ENCODE measurements around the gene EGLN3. TPM values are rescaled to one million over a fixed set of nuclear protein-coding genes. Genes with fewer than 3 reads are reported as not detected.

EGLN3 gene
- total RNA-seq, 1 donor from 2014 or later, result 14.2 TPM

DNA sequence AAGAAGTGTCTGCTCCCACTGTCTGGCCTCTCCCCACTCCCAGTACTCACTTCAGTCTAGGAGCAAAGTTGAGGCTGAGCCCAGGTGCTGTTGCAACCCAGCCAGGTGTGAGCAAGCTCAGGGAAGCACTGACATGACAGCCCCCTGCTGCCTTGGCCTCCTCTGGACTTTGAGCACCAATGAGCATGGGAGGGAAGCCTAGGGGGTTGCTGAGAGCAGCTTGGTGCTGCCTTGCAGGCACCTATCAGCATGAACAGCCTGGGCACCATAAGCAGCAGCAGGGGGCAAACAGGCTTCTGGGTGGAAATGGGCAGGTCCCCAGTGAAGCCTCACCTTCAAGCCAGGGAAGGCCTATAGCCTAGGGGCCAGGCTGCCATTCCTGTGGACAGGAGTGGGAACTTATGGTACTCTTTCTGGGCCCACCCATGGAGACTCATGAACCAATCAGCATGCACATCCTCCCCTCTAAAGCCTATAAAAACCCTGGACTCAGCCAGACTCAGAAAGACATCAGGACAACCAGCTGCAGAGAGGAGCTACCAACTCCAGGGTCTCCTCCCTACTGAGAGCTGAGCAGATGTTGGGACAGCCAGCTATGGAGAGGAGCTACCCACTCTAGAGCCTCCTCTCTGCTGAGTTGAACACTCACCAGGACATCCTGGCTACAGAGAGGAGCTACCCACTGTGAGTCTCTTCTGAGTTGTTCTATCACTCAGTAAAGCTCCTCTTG, 49.3 kb downstream of the EGLN3 start:
- Mint-ChIP-seq H3K4me1 (ENCODE audit: unreplicated experiment) (peaks cover 3% of the 10 kb centered on the region), H3K36me3 (ENCODE audit: low read depth, unreplicated experiment) (no peaks in the 10 kb centered on the region), H3K9me3 (ENCODE audit: unreplicated experiment) (no peaks in the 10 kb centered on the region), H3K4me3 (ENCODE audit: unreplicated experiment) (no peak overlapping the region), H3K27me3 (ENCODE audit: unreplicated experiment) (no peaks in the 10 kb centered on the region), H3K27ac (ENCODE audit: unreplicated experiment) (no peak overlapping the region)
- TF ChIP-seq, protein P1, sequence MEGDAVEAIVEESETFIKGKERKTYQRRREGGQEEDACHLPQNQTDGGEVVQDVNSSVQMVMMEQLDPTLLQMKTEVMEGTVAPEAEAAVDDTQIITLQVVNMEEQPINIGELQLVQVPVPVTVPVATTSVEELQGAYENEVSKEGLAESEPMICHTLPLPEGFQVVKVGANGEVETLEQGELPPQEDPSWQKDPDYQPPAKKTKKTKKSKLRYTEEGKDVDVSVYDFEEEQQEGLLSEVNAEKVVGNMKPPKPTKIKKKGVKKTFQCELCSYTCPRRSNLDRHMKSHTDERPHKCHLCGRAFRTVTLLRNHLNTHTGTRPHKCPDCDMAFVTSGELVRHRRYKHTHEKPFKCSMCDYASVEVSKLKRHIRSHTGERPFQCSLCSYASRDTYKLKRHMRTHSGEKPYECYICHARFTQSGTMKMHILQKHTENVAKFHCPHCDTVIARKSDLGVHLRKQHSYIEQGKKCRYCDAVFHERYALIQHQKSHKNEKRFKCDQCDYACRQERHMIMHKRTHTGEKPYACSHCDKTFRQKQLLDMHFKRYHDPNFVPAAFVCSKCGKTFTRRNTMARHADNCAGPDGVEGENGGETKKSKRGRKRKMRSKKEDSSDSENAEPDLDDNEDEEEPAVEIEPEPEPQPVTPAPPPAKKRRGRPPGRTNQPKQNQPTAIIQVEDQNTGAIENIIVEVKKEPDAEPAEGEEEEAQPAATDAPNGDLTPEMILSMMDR (IDR thresholded peaks at IDR 0.05; ENCODE audit: unreplicated experiment), result no peak
- DNase-seq (ENCODE audit: low spot score), result no peak

DNA sequence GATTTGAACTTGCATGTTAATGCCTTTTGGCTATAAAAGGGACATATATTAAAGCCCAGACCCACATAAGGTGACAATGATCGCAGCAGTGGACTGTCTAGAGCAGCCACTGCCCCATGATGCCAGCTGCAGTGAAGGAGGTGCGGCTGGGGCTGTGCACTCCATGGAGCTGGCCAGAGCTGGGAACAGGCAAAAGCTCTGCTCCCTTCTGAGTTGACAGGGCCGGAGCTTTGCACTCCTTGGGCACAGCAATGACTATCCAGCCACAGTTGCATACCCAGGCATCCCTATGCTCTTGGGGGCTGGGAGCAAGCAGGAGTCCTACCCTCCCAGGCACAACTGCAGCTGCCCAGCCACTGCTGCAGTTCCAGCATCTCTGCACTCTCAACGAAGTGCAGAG, 50.2 kb downstream of the EGLN3 start:
- Mint-ChIP-seq H3K27ac (ENCODE audit: unreplicated experiment) (no peak overlapping the region), H3K36me3 (ENCODE audit: low read depth, unreplicated experiment) (no peaks in the 10 kb centered on the region), H3K4me1 (ENCODE audit: unreplicated experiment) (peaks cover 2% of the 10 kb centered on the region), H3K9me3 (ENCODE audit: unreplicated experiment) (no peaks in the 10 kb centered on the region), H3K4me3 (ENCODE audit: unreplicated experiment) (no peak overlapping the region), H3K27me3 (ENCODE audit: unreplicated experiment) (no peaks in the 10 kb centered on the region)
- DNase-seq (ENCODE audit: low spot score), result no peak
- TF ChIP-seq, protein P1 (IDR thresholded peaks at IDR 0.05; ENCODE audit: unreplicated experiment), result no peak

DNA sequence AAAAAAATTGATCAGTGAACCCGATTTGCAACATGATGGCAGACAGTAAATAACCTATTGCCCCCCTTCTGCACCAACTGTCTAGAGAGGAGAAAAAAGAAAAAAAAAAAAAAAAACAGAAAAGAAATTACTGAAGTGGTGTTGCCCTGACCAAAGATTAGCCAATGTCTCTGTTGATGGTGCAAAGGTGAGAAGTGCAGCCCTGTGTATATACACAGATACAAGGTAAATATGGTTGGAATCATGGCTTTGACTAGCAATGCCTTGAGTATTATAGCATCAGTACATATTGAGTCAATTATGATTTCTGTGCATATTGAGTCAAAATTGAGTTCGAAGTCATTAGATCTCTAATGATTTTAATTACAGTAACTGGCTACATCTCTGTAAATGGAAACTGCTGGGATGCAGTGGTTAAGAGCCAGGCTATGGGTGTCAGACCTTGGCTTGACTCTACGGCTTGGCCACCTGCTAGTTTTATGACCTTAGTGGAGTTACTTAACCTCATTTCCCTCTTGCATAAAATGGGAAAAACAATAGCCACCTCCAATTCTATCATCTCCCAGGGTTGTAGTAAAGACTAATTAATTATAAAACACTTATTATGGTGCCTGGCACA, 51.0 kb downstream of the EGLN3 start:
- no peak overlapping the region for H3K27ac Mint-ChIP-seq (ENCODE audit: unreplicated experiment)
- no peak overlapping the region for H3K4me3 Mint-ChIP-seq (ENCODE audit: unreplicated experiment)
- no peaks in the 10 kb centered on the region for H3K36me3 Mint-ChIP-seq (ENCODE audit: low read depth, unreplicated experiment)
- peaks cover 2% of the 10 kb centered on the region for H3K4me1 Mint-ChIP-seq (ENCODE audit: unreplicated experiment)
- H3K27me3 Mint-ChIP-seq (ENCODE audit: unreplicated experiment), result no peaks in the 10 kb centered on the region
- peaks cover 2% of the 10 kb centered on the region for H3K9me3 Mint-ChIP-seq (ENCODE audit: unreplicated experiment)
- TF ChIP-seq, protein P1 (IDR thresholded peaks at IDR 0.05; ENCODE audit: unreplicated experiment), result no peak
- DNase-seq (ENCODE audit: low spot score), result no peak

DNA sequence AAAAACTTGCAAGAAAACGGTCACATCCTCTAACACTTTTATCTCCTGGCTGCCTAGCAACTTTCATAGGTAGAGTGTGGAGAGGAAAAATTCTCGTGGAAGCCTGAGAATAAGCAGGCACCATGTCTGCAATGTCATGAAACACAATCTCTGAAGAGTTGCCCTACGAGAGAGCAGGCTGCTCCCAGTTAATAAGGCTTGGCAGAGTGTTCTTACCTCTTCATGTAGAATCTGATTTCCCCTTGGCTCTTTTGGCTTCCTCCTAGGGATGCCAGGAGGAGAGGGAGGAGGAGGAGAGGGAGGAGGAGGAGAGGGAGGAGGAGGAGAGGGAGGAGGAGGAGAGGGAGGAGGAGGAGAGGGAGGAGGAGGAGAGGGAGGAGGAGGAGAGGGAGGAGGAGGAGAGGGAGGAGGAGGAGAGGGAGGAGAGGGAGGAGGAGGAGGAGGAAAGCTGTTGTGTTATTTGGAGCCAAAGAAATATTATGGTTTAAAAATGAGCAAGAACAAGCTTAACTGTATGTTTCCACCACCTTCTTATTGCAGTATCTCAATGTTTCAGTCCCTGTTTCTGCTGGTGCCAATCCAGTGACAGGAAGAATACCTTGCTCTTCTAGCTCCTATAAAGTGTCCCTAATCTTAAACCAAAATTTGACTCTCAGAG, 52.9 kb downstream of the EGLN3 start:
- Mint-ChIP-seq H3K4me3 (ENCODE audit: unreplicated experiment) (no peak overlapping the region), H3K4me1 (ENCODE audit: unreplicated experiment) (no peaks in the 10 kb centered on the region), H3K27me3 (ENCODE audit: unreplicated experiment) (no peaks in the 10 kb centered on the region), H3K27ac (ENCODE audit: unreplicated experiment) (no peak overlapping the region), H3K36me3 (ENCODE audit: low read depth, unreplicated experiment) (no peaks in the 10 kb centered on the region), H3K9me3 (ENCODE audit: unreplicated experiment) (peaks cover 4% of the 10 kb centered on the region)
- DNase-seq (ENCODE audit: low spot score), result no peak
- TF ChIP-seq, protein P1 (IDR thresholded peaks at IDR 0.05; ENCODE audit: unreplicated experiment), result no peak

DNA sequence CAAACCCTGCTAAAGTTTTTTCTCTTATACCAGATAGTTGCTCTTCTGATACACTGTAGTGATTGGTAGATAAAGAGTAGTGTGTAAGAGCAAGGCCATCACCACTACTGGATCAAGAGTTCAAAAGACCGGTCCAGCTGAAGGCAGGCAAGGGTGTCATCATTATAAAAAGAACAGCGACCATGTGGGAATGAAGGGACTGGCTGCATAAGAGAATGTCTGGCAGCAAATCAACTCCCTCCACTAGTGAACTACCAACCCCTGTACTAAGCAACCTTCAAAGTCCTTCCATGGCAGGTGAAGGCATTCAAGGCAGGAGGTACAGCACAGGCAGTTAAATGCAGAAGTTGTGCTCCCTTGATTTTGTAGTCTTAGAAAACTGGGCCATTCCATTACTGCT, 53.5 kb downstream of the EGLN3 start:
- TF ChIP-seq, protein P1 (IDR thresholded peaks at IDR 0.05; ENCODE audit: unreplicated experiment), result no peak
- peaks cover 4% of the 10 kb centered on the region for H3K9me3 Mint-ChIP-seq (ENCODE audit: unreplicated experiment)
- no peaks in the 10 kb centered on the region for H3K4me1 Mint-ChIP-seq (ENCODE audit: unreplicated experiment)
- no peaks in the 10 kb centered on the region for H3K36me3 Mint-ChIP-seq (ENCODE audit: low read depth, unreplicated experiment)
- no peak for DNase-seq (ENCODE audit: low spot score)
- no peak overlapping the region for H3K27ac Mint-ChIP-seq (ENCODE audit: unreplicated experiment)
- no peak overlapping the region for H3K4me3 Mint-ChIP-seq (ENCODE audit: unreplicated experiment)
- no peaks in the 10 kb centered on the region for H3K27me3 Mint-ChIP-seq (ENCODE audit: unreplicated experiment)
